ENCODE results near the gene VSNL1. TPM values are rescaled to one million over a fixed set of nuclear protein-coding genes. Genes with fewer than 3 reads are reported as not detected.

Gene VSNL1
- total RNA-seq, 1 experiment from 2014 or later = not detected

GRCh38 chr2:17643031-17643615 is 102.6 kb downstream of the VSNL1 start:
- TF ChIP-seq EZH2 (IDR thresholded peaks at IDR 0.05; ENCODE audit: low read length, unreplicated experiment) (no peak), EZH2phosphoT487 (IDR thresholded peaks at IDR 0.05; ENCODE audit: borderline replicate concordance, low read length) (no peak), CTCF (conservative IDR thresholded peaks at IDR 0.05; ENCODE audit: low read depth, low read length) (no peak)
- H3K4me3 ChIP-seq (ENCODE audit: low read length) = no peak overlapping the region
- peaks cover 18% of the 10 kb centered on the region for H3K4me1 ChIP-seq (ENCODE audit: insufficient read depth, low read length)
- no peaks in the 10 kb centered on the region for H4K20me1 ChIP-seq (ENCODE audit: low read length)
- intact Hi-C loops (cut with micrococcal nuclease) = no loop called here
- H3K36me3 ChIP-seq (ENCODE audit: low read depth, low read length) = no peaks in the 10 kb centered on the region
- no TSS peak for BruUV-seq (replicated peaks)
- ChIA-PET POLR2A (ENCODE audit: unreplicated experiment) (no interaction called here), CTCF (no interaction called here)
- H3F3A ChIP-seq (ENCODE audit: low read length, unreplicated experiment) = no peaks in the 10 kb centered on the region
- no peak overlapping the region; the same call in 1 of the 2 replicates for H3K9ac ChIP-seq (ENCODE audit: low read length)
- no peaks in the 10 kb centered on the region for H3K9me3 ChIP-seq (ENCODE audit: low read length)
- peak; percentile 87 for DNase-seq
- ATAC-seq = peak; percentile 94
- no peaks in the 10 kb centered on the region for H3K79me2 ChIP-seq (ENCODE audit: low read length)
- peak overlapping the region; percentile 86 for H2AFZ ChIP-seq (ENCODE audit: low read length)
- peak overlapping the region; percentile 40 for H3K4me2 ChIP-seq (ENCODE audit: low read length)
- no peaks in the 10 kb centered on the region for H3K9me2 ChIP-seq (replicated peaks; ENCODE audit: low read length)
- no peaks in the 10 kb centered on the region for H3K27me3 ChIP-seq (ENCODE audit: low read length)
- H3K27ac ChIP-seq (ENCODE audit: low read length) = peak overlapping the region; percentile 48

GRCh38 chr2:17644997-17645720 is 104.7 kb downstream of the VSNL1 start:
- Histone ChIP-seq H3K36me3 (ENCODE audit: low read depth, low read length) (no peaks in the 10 kb centered on the region), H2AFZ (ENCODE audit: low read length) (no peak overlapping the region), H3K27me3 (ENCODE audit: low read length) (no peaks in the 10 kb centered on the region), H3K79me2 (ENCODE audit: low read length) (no peaks in the 10 kb centered on the region), H3F3A (ENCODE audit: low read length, unreplicated experiment) (no peaks in the 10 kb centered on the region), H3K4me3 (ENCODE audit: low read length) (no peak overlapping the region), H3K4me2 (ENCODE audit: low read length) (no peak overlapping the region), H3K9ac (ENCODE audit: low read length) (no peak overlapping the region), H4K20me1 (ENCODE audit: low read length) (no peaks in the 10 kb centered on the region), H3K27ac (ENCODE audit: low read length) (no peak overlapping the region), H3K4me1 (ENCODE audit: insufficient read depth, low read length) (peaks cover 18% of the 10 kb centered on the region), H3K9me3 (ENCODE audit: low read length) (no peaks in the 10 kb centered on the region), H3K9me2 (replicated peaks; ENCODE audit: low read length) (no peaks in the 10 kb centered on the region)
- ATAC-seq (no peak), DNase-seq (no peak)
- POLR2A ChIA-PET (ENCODE audit: unreplicated experiment) = no interaction called here
- BruUV-seq (replicated peaks) = no TSS peak
- intact Hi-C loops (cut with micrococcal nuclease) = no loop called here
- TF ChIP-seq EZH2phosphoT487 (IDR thresholded peaks at IDR 0.05; ENCODE audit: borderline replicate concordance, low read length) (no peak), CTCF (conservative IDR thresholded peaks at IDR 0.05; ENCODE audit: low read depth, low read length) (no peak), EZH2 (IDR thresholded peaks at IDR 0.05; ENCODE audit: low read length, unreplicated experiment) (no peak)
- CTCF ChIA-PET = interaction anchor here (0.7 to 2.9 kb wide), 2 partner anchors 10 to 26 kb away, joined by 3 to 43 read pairs; no protein-coding TSS in a partner anchor

- Histone ChIP-seq H3K9me3 (ENCODE audit: low read length) (no peaks in the 10 kb centered on the region), H3K4me1 (ENCODE audit: insufficient read depth, low read length) (peaks cover 18% of the 10 kb centered on the region), H3K36me3 (ENCODE audit: low read depth, low read length) (no peaks in the 10 kb centered on the region), H3F3A (ENCODE audit: low read length, unreplicated experiment) (no peaks in the 10 kb centered on the region), H3K27ac (ENCODE audit: low read length) (no peak overlapping the region), H3K4me2 (ENCODE audit: low read length) (no peak overlapping the region), H3K9me2 (replicated peaks; ENCODE audit: low read length) (no peaks in the 10 kb centered on the region), H2AFZ (ENCODE audit: low read length) (no peak overlapping the region), H3K27me3 (ENCODE audit: low read length) (no peaks in the 10 kb centered on the region), H3K9ac (ENCODE audit: low read length) (no peak overlapping the region), H3K4me3 (ENCODE audit: low read length) (no peak overlapping the region), H3K79me2 (ENCODE audit: low read length) (no peaks in the 10 kb centered on the region), H4K20me1 (ENCODE audit: low read length) (no peaks in the 10 kb centered on the region)
- ATAC-seq (peak; percentile 57), DNase-seq (peak; percentile 85)
- intact Hi-C loops (cut with micrococcal nuclease) = loop anchor here (1.0 to 2.0 kb wide), 2 partner anchors 25 kb away; no protein-coding TSS in a partner anchor
- BruUV-seq (replicated peaks) = no TSS peak
- TF ChIP-seq EZH2 (IDR thresholded peaks at IDR 0.05; ENCODE audit: low read length, unreplicated experiment) (no peak), CTCF (conservative IDR thresholded peaks at IDR 0.05; ENCODE audit: low read depth, low read length) (peak; percentile 86)
- ChIA-PET CTCF (interaction anchor here (0.7 to 2.9 kb wide), 2 partner anchors 10 to 25 kb away, joined by 3 to 43 read pairs; no protein-coding TSS in a partner anchor), POLR2A (ENCODE audit: unreplicated experiment) (no interaction called here)
Observed at GRCh38 chr2:17646081-17646554, 105.6 kb downstream of the VSNL1 start.
